ENCODE results near the gene PIAS4. TPM values are rescaled to one million over a fixed set of nuclear protein-coding genes. Genes with fewer than 3 reads are reported as not detected.
A peak's percentile ranks its signal among the peaks of the same experiment; 100 is the strongest.
"Not testable (repeated sequence)": the region's sequence is repeated elsewhere in the genome, so short reads cannot be mapped to it uniquely, and the experiment has no call there.

PIAS4 gene
- total RNA-seq, result 10 to 100 TPM; 22.5 to 24.4 TPM

- H3K4me1 Mint-ChIP-seq (ENCODE audit: low read depth), result peaks cover 27% of the 10 kb centered on the region
These were observed at the start of gene PIAS4 for GRCh38 chr19:4007021-4007835. TSS of gene PIAS4 (plus strand) at chr19:4007736. CDS start at chr19:4007761, 25 bp downstream.

GRCh38 chr19:3958836-3959765 is 48.4 kb upstream of the PIAS4 start:
- no peak overlapping the region for H3K4me3 Mint-ChIP-seq
- DNase-seq, result no peak
- ChIA-PET POLR2A (interaction anchor here (0.6 to 1.5 kb wide), 3 partner anchors 13 to 441 kb away, joined by 3 to 4 read pairs (median 4); partner anchors contain the start of gene SH3GL1), CTCF (no interaction called here)
- no peak overlapping the region for H3K27ac Mint-ChIP-seq
- H3K36me3 Mint-ChIP-seq, result peaks cover 16% of the 10 kb centered on the region
- no peaks in the 10 kb centered on the region for H3K4me1 Mint-ChIP-seq (ENCODE audit: low read depth)
- intact Hi-C loops (cut with micrococcal nuclease), result no loop called here
- no peaks in the 10 kb centered on the region for H3K27me3 Mint-ChIP-seq
- no peaks in the 10 kb centered on the region for H3K9me3 Mint-ChIP-seq

More at GRCh38 chr19:4007021-4007835, at the start of gene PIAS4:
- Mint-ChIP-seq H3K27me3 (no peaks in the 10 kb centered on the region), H3K9me3 (no peaks in the 10 kb centered on the region), H3K36me3 (no peaks in the 10 kb centered on the region), H3K4me3 (peak within 1 kb of the TSS; percentile 83), H3K27ac (peak within 1 kb of the TSS; percentile 5)
- POLR2A ChIA-PET, result interaction anchor here (0.5 to 3.1 kb wide), 7 partner anchors 10 to 463 kb away, joined by 3 to 13 read pairs (median 4); partner anchors contain the start of gene EEF2
- CTCF ChIA-PET, result interaction anchor here (1.0 to 4.3 kb wide), 5 partner anchors 17 to 185 kb away, joined by 3 to 18 read pairs (median 8); partner anchors contain the start of gene EEF2
- peak; percentile 96 for DNase-seq
- intact Hi-C loops (cut with micrococcal nuclease), result loop anchor here (1.0 to 5.0 kb wide), 5 partner anchors 17 to 372 kb away; partner anchors contain the start of genes EEF2, MAP2K2 and ZBTB7A

- Mint-ChIP-seq H3K9me3 (no peaks in the 10 kb centered on the region), H3K27me3 (no peaks in the 10 kb centered on the region), H3K4me1 (ENCODE audit: low read depth) (no peaks in the 10 kb centered on the region), H3K27ac (no peak overlapping the region), H3K4me3 (no peak overlapping the region), H3K36me3 (peaks cover 18% of the 10 kb centered on the region)
- POLR2A ChIA-PET, result interaction anchor here (1.5 kb wide), 1 partner anchor 12 kb away, joined by 4 read pairs; no protein-coding TSS in a partner anchor
- CTCF ChIA-PET, result no interaction called here
- no peak for DNase-seq
- intact Hi-C loops (cut with micrococcal nuclease), result no loop called here
These were observed 47.8 kb upstream of the PIAS4 start for GRCh38 chr19:3959766-3960131.

GRCh38 chr19:3961007-3961406 is 46.5 kb upstream of the PIAS4 start:
- intact Hi-C loops (cut with micrococcal nuclease), result no loop called here
- no peak for DNase-seq
- Mint-ChIP-seq H3K27me3 (no peaks in the 10 kb centered on the region), H3K27ac (no peak overlapping the region), H3K4me1 (ENCODE audit: low read depth) (no peaks in the 10 kb centered on the region), H3K4me3 (no peak overlapping the region), H3K36me3 (peaks cover 21% of the 10 kb centered on the region), H3K9me3 (no peaks in the 10 kb centered on the region)
- ChIA-PET POLR2A (no interaction called here), CTCF (no interaction called here)

GRCh38 chr19:3963458-3964255 is 43.9 kb upstream of the PIAS4 start:
- Mint-ChIP-seq H3K27me3 (no peaks in the 10 kb centered on the region), H3K36me3 (peaks cover 22% of the 10 kb centered on the region), H3K27ac (no peak overlapping the region), H3K9me3 (no peaks in the 10 kb centered on the region), H3K4me1 (ENCODE audit: low read depth) (no peaks in the 10 kb centered on the region), H3K4me3 (no peak overlapping the region)
- intact Hi-C loops (cut with micrococcal nuclease), result no loop called here
- DNase-seq, result no peak
- POLR2A ChIA-PET, result interaction anchor here (1.2 kb wide), 1 partner anchor 21 kb away, joined by 3 read pairs; no protein-coding TSS in a partner anchor
- CTCF ChIA-PET, result interaction anchor here (1.2 kb wide), 1 partner anchor 24 kb away, joined by 3 read pairs; no protein-coding TSS in a partner anchor

GRCh38 chr19:3964256-3965194 is 43.0 kb upstream of the PIAS4 start:
- intact Hi-C loops (cut with micrococcal nuclease), result no loop called here
- peaks cover 7% of the 10 kb centered on the region for H3K4me1 Mint-ChIP-seq (ENCODE audit: low read depth)
- no peaks in the 10 kb centered on the region for H3K9me3 Mint-ChIP-seq
- H3K36me3 Mint-ChIP-seq, result peaks cover 26% of the 10 kb centered on the region
- POLR2A ChIA-PET, result no interaction called here
- DNase-seq, result no peak
- H3K27ac Mint-ChIP-seq, result no peak overlapping the region
- no peaks in the 10 kb centered on the region for H3K27me3 Mint-ChIP-seq
- no peak overlapping the region for H3K4me3 Mint-ChIP-seq
- CTCF ChIA-PET, result interaction anchor here (1.2 kb wide), 1 partner anchor 21 kb away, joined by 3 read pairs; no protein-coding TSS in a partner anchor

GRCh38 chr19:3966051-3967017 is 41.2 kb upstream of the PIAS4 start:
- intact Hi-C loops (cut with micrococcal nuclease), result no loop called here
- no peak for DNase-seq
- Mint-ChIP-seq H3K36me3 (peaks cover 24% of the 10 kb centered on the region), H3K27ac (no peak overlapping the region), H3K4me3 (no peak overlapping the region), H3K27me3 (no peaks in the 10 kb centered on the region), H3K4me1 (ENCODE audit: low read depth) (peaks cover 17% of the 10 kb centered on the region), H3K9me3 (no peaks in the 10 kb centered on the region)
- CTCF ChIA-PET, result no interaction called here
- POLR2A ChIA-PET, result no interaction called here

GRCh38 chr19:3967983-3968382 is 39.6 kb upstream of the PIAS4 start:
- intact Hi-C loops (cut with micrococcal nuclease); H3K27me3 Mint-ChIP-seq; DNase-seq; H3K4me3 Mint-ChIP-seq; H3K27ac Mint-ChIP-seq; H3K9me3 Mint-ChIP-seq: not testable (repeated sequence)
- Mint-ChIP-seq H3K4me1 (ENCODE audit: low read depth) (peaks cover 17% of the 10 kb centered on the region), H3K36me3 (peaks cover 17% of the 10 kb centered on the region)
- ChIA-PET POLR2A (interaction anchor here (0.7 kb wide), 1 partner anchor 40 kb away, joined by 4 read pairs; the partner anchor contains the start of gene PIAS4), CTCF (interaction anchor here (4.9 kb wide), 1 partner anchor 17 kb away, joined by 26 read pairs; the partner anchor contains the start of gene EEF2)

- POLR2A ChIA-PET, result interaction anchor here (0.7 to 1.3 kb wide), 2 partner anchors 17 to 39 kb away, joined by 4 to 5 read pairs; partner anchors contain the start of genes EEF2 and PIAS4
- H3K36me3 Mint-ChIP-seq, result peaks cover 13% of the 10 kb centered on the region
- intact Hi-C loops (cut with micrococcal nuclease), result no loop called here
- no peak for DNase-seq
- no peaks in the 10 kb centered on the region for H3K9me3 Mint-ChIP-seq
- no peak overlapping the region for H3K27ac Mint-ChIP-seq
- H3K4me1 Mint-ChIP-seq (ENCODE audit: low read depth), result peaks cover 17% of the 10 kb centered on the region
- H3K27me3 Mint-ChIP-seq, result no peaks in the 10 kb centered on the region
- H3K4me3 Mint-ChIP-seq, result peak overlapping the region; percentile 23
- CTCF ChIA-PET, result interaction anchor here (3.7 to 4.9 kb wide), 2 partner anchors 16 to 19 kb away, joined by 24 to 26 read pairs; partner anchors contain the start of gene EEF2
These were observed 38.7 kb upstream of the PIAS4 start for GRCh38 chr19:3968556-3969434.

Measured in activated CD4-positive, alpha-beta memory T cell treated with anti-CD3 and anti-CD28 coated beads for 36 hours (primary cell).